Ishikawa (cell line): ENCODE results near the gene AKAP6.

Source experiments
- CEBPB ChIP-seq: IDR thresholded peaks from 2 replicates; pipeline ENCODE4 v1.6.1; 2012
- CREB1 ChIP-seq: IDR thresholded peaks from 2 replicates; pipeline ENCODE4 v1.6.1; 2012; ENCODE audit warnings: low read depth
- EGR1 ChIP-seq: IDR thresholded peaks from 2 replicates; pipeline ENCODE4 v1.6.1; 2012
- EP300 ChIP-seq: IDR thresholded peaks from 2 replicates; pipeline ENCODE4 v1.6.1; 2012; ENCODE audit warnings: borderline replicate concordance
- FOXM1 ChIP-seq: IDR thresholded peaks from 2 replicates; pipeline ENCODE4 v1.6.1; 2012; ENCODE audit warnings: low read depth, borderline replicate concordance
- MAX ChIP-seq: IDR thresholded peaks from 2 replicates; pipeline ENCODE4 v1.6.1; 2012
- NFIC ChIP-seq: IDR thresholded peaks from 2 replicates; pipeline ENCODE4 v1.6.1; 2012
- RAD21 ChIP-seq: IDR thresholded peaks from 2 replicates; pipeline ENCODE4 v1.6.1; 2012; ENCODE audit warnings: low read depth
- TAF1 ChIP-seq: IDR thresholded peaks from 2 replicates; pipeline ENCODE4 v1.6.1; 2012; ENCODE audit warnings: low read depth, mild to moderate bottlenecking
- TCF12 ChIP-seq: IDR thresholded peaks from 2 replicates; pipeline ENCODE4 v1.6.1; 2012; ENCODE audit warnings: low read depth
- TEAD4 ChIP-seq: IDR thresholded peaks from 2 replicates; pipeline ENCODE4 v1.6.1; 2012
- YY1 ChIP-seq: IDR thresholded peaks from 2 replicates; pipeline ENCODE4 v1.6.1; 2012; ENCODE audit warnings: low read depth
- ZBTB7A ChIP-seq: IDR thresholded peaks from 2 replicates; pipeline ENCODE4 v1.6.1; 2012; ENCODE audit warnings: low read depth
- TF ChIP-seq, protein P1 (sequence below): IDR thresholded peaks from 2 replicates; pipeline ENCODE4 v1.6.1; 2012
- TF ChIP-seq, protein P2 (sequence below): IDR thresholded peaks from 2 replicates; pipeline ENCODE4 v1.6.1; 2012; ENCODE audit warnings: low read depth, mild to moderate bottlenecking

Gene AKAP6

DNA sequence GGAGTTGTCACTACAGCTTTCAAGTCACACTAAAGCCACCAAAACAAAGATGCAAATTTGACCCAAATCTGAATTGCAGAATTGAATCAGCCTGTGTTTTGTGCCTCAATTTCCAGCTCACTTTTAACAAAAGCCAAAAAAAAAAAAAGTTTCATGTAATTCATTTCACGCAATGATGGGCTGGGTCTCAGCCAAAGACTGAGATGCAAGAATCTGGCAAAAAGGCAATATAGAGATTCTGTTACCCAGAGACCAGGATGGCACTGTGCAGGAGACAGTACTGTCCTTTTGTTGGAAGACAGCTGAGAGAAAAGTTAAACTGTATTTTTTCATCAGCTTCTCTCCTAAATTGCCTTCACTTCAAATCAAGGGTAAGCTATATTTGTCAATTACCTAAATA, 403.9 kb downstream of the AKAP6 start:
- TF ChIP-seq EP300 (no peak), TEAD4 (no peak), CREB1 (no peak), ZBTB7A (no peak), FOXM1 (no peak), NFIC (no peak), CEBPB (no peak), TAF1 (no peak), MAX (no peak), RAD21 (no peak), EGR1 (no peak), TCF12 (no peak)
- TF ChIP-seq, protein P1, sequence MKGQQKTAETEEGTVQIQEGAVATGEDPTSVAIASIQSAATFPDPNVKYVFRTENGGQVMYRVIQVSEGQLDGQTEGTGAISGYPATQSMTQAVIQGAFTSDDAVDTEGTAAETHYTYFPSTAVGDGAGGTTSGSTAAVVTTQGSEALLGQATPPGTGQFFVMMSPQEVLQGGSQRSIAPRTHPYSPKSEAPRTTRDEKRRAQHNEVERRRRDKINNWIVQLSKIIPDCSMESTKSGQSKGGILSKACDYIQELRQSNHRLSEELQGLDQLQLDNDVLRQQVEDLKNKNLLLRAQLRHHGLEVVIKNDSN, result no peak
- TF ChIP-seq, protein P2, sequence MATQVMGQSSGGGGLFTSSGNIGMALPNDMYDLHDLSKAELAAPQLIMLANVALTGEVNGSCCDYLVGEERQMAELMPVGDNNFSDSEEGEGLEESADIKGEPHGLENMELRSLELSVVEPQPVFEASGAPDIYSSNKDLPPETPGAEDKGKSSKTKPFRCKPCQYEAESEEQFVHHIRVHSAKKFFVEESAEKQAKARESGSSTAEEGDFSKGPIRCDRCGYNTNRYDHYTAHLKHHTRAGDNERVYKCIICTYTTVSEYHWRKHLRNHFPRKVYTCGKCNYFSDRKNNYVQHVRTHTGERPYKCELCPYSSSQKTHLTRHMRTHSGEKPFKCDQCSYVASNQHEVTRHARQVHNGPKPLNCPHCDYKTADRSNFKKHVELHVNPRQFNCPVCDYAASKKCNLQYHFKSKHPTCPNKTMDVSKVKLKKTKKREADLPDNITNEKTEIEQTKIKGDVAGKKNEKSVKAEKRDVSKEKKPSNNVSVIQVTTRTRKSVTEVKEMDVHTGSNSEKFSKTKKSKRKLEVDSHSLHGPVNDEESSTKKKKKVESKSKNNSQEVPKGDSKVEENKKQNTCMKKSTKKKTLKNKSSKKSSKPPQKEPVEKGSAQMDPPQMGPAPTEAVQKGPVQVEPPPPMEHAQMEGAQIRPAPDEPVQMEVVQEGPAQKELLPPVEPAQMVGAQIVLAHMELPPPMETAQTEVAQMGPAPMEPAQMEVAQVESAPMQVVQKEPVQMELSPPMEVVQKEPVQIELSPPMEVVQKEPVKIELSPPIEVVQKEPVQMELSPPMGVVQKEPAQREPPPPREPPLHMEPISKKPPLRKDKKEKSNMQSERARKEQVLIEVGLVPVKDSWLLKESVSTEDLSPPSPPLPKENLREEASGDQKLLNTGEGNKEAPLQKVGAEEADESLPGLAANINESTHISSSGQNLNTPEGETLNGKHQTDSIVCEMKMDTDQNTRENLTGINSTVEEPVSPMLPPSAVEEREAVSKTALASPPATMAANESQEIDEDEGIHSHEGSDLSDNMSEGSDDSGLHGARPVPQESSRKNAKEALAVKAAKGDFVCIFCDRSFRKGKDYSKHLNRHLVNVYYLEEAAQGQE, result no peak

DNA sequence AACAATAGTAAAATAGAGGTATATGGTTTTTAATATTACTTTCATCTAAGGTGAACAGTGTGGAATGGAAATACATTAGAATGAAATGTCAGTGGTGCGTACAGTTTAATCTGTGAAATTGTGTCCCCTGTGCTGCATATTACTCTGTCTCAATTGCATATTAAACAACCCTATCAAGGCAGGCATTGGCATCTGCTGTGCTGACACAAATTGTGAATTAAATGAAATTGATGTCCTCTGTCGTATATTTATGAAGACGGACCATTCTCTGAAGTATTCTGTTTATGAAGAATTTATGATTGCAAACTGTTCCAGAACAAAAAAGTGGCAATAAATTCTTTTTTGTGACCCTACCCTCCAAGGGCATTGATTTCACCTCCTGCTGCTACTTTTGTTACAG, 405.2 kb downstream of the AKAP6 start:
- TF ChIP-seq FOXM1, result no peak
- TF ChIP-seq TEAD4, result no peak
- no peak for TF ChIP-seq CEBPB
- TF ChIP-seq TCF12, result no peak
- TF ChIP-seq YY1, result no peak
- no peak for TF ChIP-seq CREB1
- no peak for TF ChIP-seq EGR1
- TF ChIP-seq, protein P2, result no peak
- no peak for TF ChIP-seq TAF1
- TF ChIP-seq MAX, result no peak
- TF ChIP-seq ZBTB7A, result no peak
- TF ChIP-seq RAD21, result no peak
- TF ChIP-seq, protein P1, result no peak
- TF ChIP-seq EP300, result no peak
- TF ChIP-seq NFIC, result no peak

GRCh38 chr14:32737621-32738020, 408.5 kb downstream of the AKAP6 start:
- TF ChIP-seq TAF1 (no peak), MAX (no peak), YY1 (no peak)
- TF ChIP-seq, protein P1, result no peak

DNA sequence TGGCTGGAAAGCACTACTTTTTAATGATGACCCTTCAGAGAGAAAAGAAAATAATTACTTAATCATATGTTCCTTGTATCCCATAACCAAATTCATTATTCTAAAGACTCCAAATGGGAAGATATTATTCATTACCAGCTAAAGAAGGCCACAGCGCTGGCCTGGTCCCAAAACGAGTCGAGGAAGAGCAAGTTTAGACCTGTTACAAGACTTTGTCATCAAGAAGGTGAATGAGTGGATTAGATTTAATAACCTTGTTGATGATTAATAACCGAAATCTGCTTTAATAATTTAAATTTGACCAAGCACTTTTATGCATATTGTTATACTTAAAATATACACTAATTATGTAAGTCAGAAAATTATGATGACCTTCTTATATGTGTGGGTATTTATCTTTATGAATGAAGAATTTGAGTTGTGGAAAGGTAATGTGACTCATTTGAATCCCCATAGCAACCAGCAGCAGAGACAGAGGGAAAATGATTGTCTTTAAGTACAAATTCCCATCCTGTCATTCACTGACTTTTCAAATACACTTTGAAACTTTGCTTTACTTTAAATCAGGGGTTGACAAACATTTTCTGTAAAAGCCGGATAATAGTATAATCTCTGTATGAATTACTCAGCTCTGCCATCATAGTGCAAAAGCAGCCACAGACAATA, 409.2 kb downstream of the AKAP6 start:
- TF ChIP-seq TAF1 (no peak), EP300 (no peak), YY1 (no peak), RAD21 (no peak), ZBTB7A (no peak), EGR1 (no peak), FOXM1 (no peak), NFIC (no peak), CEBPB (no peak), TEAD4 (no peak)
- TF ChIP-seq, protein P1, result no peak
- TF ChIP-seq, protein P2, result no peak
